Small intestine (tissue), 7 donors: ENCODE results near the gene SMIM38. TPM values are rescaled to one million over a fixed set of nuclear protein-coding genes. Genes with fewer than 3 reads are reported as not detected.

ENCODE experiments used
- DNase-seq, 2 donors: peaks; one replicate each; pipeline versions ENCODE4 v3.0.0 to v3.0.0-alpha.2; 2013
- FAIRE-seq: peaks from 2 replicates; lab custom pipeline; 2012; peaks lifted over from hg19 to GRCh38; lab: Jason Lieb, UNC
- H3K27ac ChIP-seq, 3 donors: one replicate each; pipeline ENCODE4 v1.5.1; 2013; ENCODE audit warnings: low read length in 2 of 3, mild to moderate bottlenecking in 2 of 3, control low read depth in 1 of 3, inconsistent platforms in 1 of 3, low read depth in 1 of 3, moderate library complexity in 1 of 3
- H3K27me3 ChIP-seq, 3 donors: one replicate each; pipeline ENCODE4 v1.6.1; 2013; ENCODE audit warnings: low read length in 3 of 3, inconsistent platforms in 1 of 3; ENCODE audit not compliant: control insufficient read depth in 3 of 3, insufficient read depth in 3 of 3
- H3K36me3 ChIP-seq, 3 donors: one replicate each; pipeline ENCODE4 v1.6.1; 2013; ENCODE audit warnings: low read length in 3 of 3, inconsistent platforms in 1 of 3, low read depth in 1 of 3, mild to moderate bottlenecking in 1 of 3, moderate library complexity in 1 of 3; ENCODE audit not compliant: control insufficient read depth in 3 of 3, insufficient read depth in 2 of 3
- H3K4me1 ChIP-seq, 3 donors: one replicate each; pipeline ENCODE4 v1.6.1; 2013; ENCODE audit warnings: low read length in 2 of 3, inconsistent platforms in 1 of 3, low read depth in 1 of 3, mild to moderate bottlenecking in 1 of 3, moderate library complexity in 1 of 3; ENCODE audit not compliant: control insufficient read depth in 3 of 3, insufficient read depth in 2 of 3
- H3K4me3 ChIP-seq, 3 donors: one replicate each; pipeline ENCODE4 v1.5.1; 2013; ENCODE audit warnings: low read length in 3 of 3, control low read depth in 1 of 3, inconsistent platforms in 1 of 3, low read depth in 1 of 3, mild to moderate bottlenecking in 1 of 3, moderate library complexity in 1 of 3
- H3K9me3 ChIP-seq, 2 donors: one replicate each; pipeline ENCODE4 v1.6.1; 2013; ENCODE audit warnings: low read depth in 1 of 2, low read length in 1 of 2; ENCODE audit not compliant: control insufficient read depth in 2 of 2, insufficient read depth in 1 of 2
- WGBS, 3 donors: extraction: QIAGEN DNeasy Blood & Tissue Kit; methylation state at CpG; one replicate each; pipeline ENCODE4 v1.1.7; 2013; 5-methylcytosine and 5-hydroxymethylcytosine counted together
- polyA plus RNA-seq, 4 donors: library from polyadenylated mRNA; stranded (reverse) in 3 of 4; unstranded in 1 of 4; fragments of 200-250 nt in 3 of 4; fragments of 120-200 nt in 1 of 4; gene quantifications; one replicate each; pipeline versions ENCODE4 v1.2.1 to v1.2.3, GENCODE V29; 2013
- donor health status: healthy with polysubstance abuse.
- donor health status: control.
- donor health status: control.
- donor health status: Bipolar disorder and iron deficiency.
- donor health status: healthy.

Gene SMIM38
- polyA plus RNA-seq, 4 donors = 0.09 to 0.24 TPM; not detected in 2

GRCh38 chr11:69167130-69167915, 11.6 kb downstream of the SMIM38 start:
- H3K27me3 ChIP-seq = peaks cover 0 to 2% (median 0%) of the 10 kb centered on the region in 3 donors
- no peak overlapping the region for H3K4me3 ChIP-seq
- H3K9me3 ChIP-seq = peaks cover 0 to 9% of the 10 kb centered on the region in 2 donors
- FAIRE-seq (no peak), DNase-seq (no peak)
- H3K36me3 ChIP-seq = no peaks in the 10 kb centered on the region
- H3K27ac ChIP-seq = no peak overlapping the region
- H3K4me1 ChIP-seq = no peaks in the 10 kb centered on the region
- WGBS, 3 donors = 78 to 86% (median 86%) methylated on average over 10 of the region's 10 CpGs

- WGBS, 3 donors = 70 to 84% (median 72%) methylated on average over 9 of the region's 9 CpGs
- peaks cover 0 to 2% (median 0%) of the 10 kb centered on the region in 3 donors for H3K27me3 ChIP-seq
- FAIRE-seq = no peak
- DNase-seq = no peak
- H3K36me3 ChIP-seq = no peaks in the 10 kb centered on the region
- H3K4me1 ChIP-seq = no peaks in the 10 kb centered on the region
- no peak overlapping the region for H3K4me3 ChIP-seq
- peaks cover 0 to 9% of the 10 kb centered on the region in 2 donors for H3K9me3 ChIP-seq
- no peak overlapping the region for H3K27ac ChIP-seq
These were observed 12.4 kb downstream of the SMIM38 start for GRCh38 chr11:69167916-69168691.

- WGBS, 3 donors = 88 to 97% (median 93%) methylated on average over 3 of the region's 3 CpGs
- Histone ChIP-seq H3K9me3 (peaks cover 0 to 7% of the 10 kb centered on the region in 2 donors), H3K4me3 (no peak overlapping the region), H3K27ac (no peak overlapping the region), H3K4me1 (no peaks in the 10 kb centered on the region), H3K36me3 (no peaks in the 10 kb centered on the region), H3K27me3 (peaks cover 0 to 2% (median 0%) of the 10 kb centered on the region in 3 donors)
- DNase-seq (no peak), FAIRE-seq (no peak)
These were observed 13.7 kb downstream of the SMIM38 start for GRCh38 chr11:69169479-69169878.

GRCh38 chr11:69170704-69171103, 15.0 kb downstream of the SMIM38 start:
- Histone ChIP-seq H3K4me3 (no peak overlapping the region), H3K9me3 (peaks cover 0 to 15% of the 10 kb centered on the region in 2 donors), H3K27me3 (peaks cover 0 to 5% (median 0%) of the 10 kb centered on the region in 3 donors), H3K4me1 (no peaks in the 10 kb centered on the region), H3K27ac (no peak overlapping the region), H3K36me3 (no peaks in the 10 kb centered on the region)
- WGBS, 3 donors = 41 to 71% (median 63%) methylated on average over 6 of the region's 6 CpGs
- no peak for DNase-seq
- FAIRE-seq = no peak

GRCh38 chr11:69171476-69172240, 15.9 kb downstream of the SMIM38 start:
- 76 to 81% (median 79%) methylated on average over 6 of the region's 6 CpGs for WGBS, 3 donors
- DNase-seq = no peak
- no peak overlapping the region for H3K4me3 ChIP-seq
- H3K27me3 ChIP-seq = peaks cover 0 to 5% (median 0%) of the 10 kb centered on the region in 3 donors
- FAIRE-seq = no peak
- no peaks in the 10 kb centered on the region for H3K36me3 ChIP-seq
- peaks cover 0 to 17% of the 10 kb centered on the region in 2 donors for H3K9me3 ChIP-seq
- H3K27ac ChIP-seq = no peak overlapping the region
- H3K4me1 ChIP-seq = no peaks in the 10 kb centered on the region

GRCh38 chr11:69172674-69173073, 16.9 kb downstream of the SMIM38 start:
- H3K4me3 ChIP-seq = no peak overlapping the region
- no peak overlapping the region for H3K27ac ChIP-seq
- H3K4me1 ChIP-seq = no peaks in the 10 kb centered on the region
- peaks cover 0 to 17% of the 10 kb centered on the region in 2 donors for H3K9me3 ChIP-seq
- DNase-seq (peak in 1 of 2 donors; percentile 6), FAIRE-seq (no peak)
- H3K36me3 ChIP-seq = no peaks in the 10 kb centered on the region
- 0% methylated on average over 1 of the region's 1 CpG for WGBS, 3 donors
- H3K27me3 ChIP-seq = peaks cover 0 to 4% (median 0%) of the 10 kb centered on the region in 3 donors

- Histone ChIP-seq H3K9me3 (peaks cover 0 to 17% of the 10 kb centered on the region in 2 donors), H3K4me1 (peaks cover 0 to 1% (median 0%) of the 10 kb centered on the region in 3 donors), H3K27ac (no peak overlapping the region), H3K36me3 (no peaks in the 10 kb centered on the region), H3K27me3 (peaks cover 0 to 4% (median 0%) of the 10 kb centered on the region in 3 donors), H3K4me3 (no peak overlapping the region)
- WGBS, 3 donors = 91 to 98% (median 94%) methylated on average over 3 of the region's 3 CpGs
- FAIRE-seq (no peak), DNase-seq (no peak)
These were observed 17.6 kb downstream of the SMIM38 start for GRCh38 chr11:69173331-69173730.
